Lower leg skin (tissue), 4 donors: ENCODE results near the gene GTPBP2. TPM values are rescaled to one million over a fixed set of nuclear protein-coding genes. Genes with fewer than 3 reads are reported as not detected.

Experiments
- DNase-seq, 2 donors: peaks; one replicate each; pipeline ENCODE4 v3.0.0-alpha.2; 2019; ENCODE audit warnings: low spot score in 2 of 2
- H3K4me3 ChIP-seq: fragments of 200-600 bp; sonication (generic); 2 replicates; pipeline ENCODE4 v1.5.1; 2017; ENCODE audit warnings: mild to moderate bottlenecking, low read depth; ENCODE audit not compliant: poor library complexity, severe bottlenecking
- CTCF ChIP-seq, 3 donors: fragments of 450-650 bp; IDR thresholded peaks; one replicate each; pipeline ENCODE4 v1.5.1; 2016; ENCODE audit warnings: antibody characterized with exemption in 3 of 3, mild to moderate bottlenecking in 3 of 3, moderate library complexity in 2 of 3
- POLR2A ChIP-seq, 2 donors: fragments of 450-650 bp; IDR thresholded peaks; one replicate each; pipeline ENCODE4 v1.6.1; 2016 to 2017; ENCODE audit warnings: antibody characterized with exemption in 2 of 2, mild to moderate bottlenecking in 1 of 2, moderate library complexity in 1 of 2
- WGBS, 2 donors: methylation state at CpG; one replicate each; pipeline ENCODE4 v1.1.5; 2018; 5-methylcytosine and 5-hydroxymethylcytosine counted together
- intact Hi-C: fragments of 100-400 bp; cut with DNase I; formaldehyde crosslinking; loops from one replicate; pipeline ENCODE4 v1.15.0; 2023; ENCODE audit warnings: low total_unique reads
- total RNA-seq, 4 donors: library from RNA; depleted of rRNA; stranded (reverse); fragments of >200 nt; gene quantifications; one replicate each; pipeline ENCODE4 v1.1.0, GENCODE V29; 2016

Gene GTPBP2
- total RNA-seq, 4 donors from 2014 or later, result 31.1 to 39.9 (median 36.0) TPM

DNA sequence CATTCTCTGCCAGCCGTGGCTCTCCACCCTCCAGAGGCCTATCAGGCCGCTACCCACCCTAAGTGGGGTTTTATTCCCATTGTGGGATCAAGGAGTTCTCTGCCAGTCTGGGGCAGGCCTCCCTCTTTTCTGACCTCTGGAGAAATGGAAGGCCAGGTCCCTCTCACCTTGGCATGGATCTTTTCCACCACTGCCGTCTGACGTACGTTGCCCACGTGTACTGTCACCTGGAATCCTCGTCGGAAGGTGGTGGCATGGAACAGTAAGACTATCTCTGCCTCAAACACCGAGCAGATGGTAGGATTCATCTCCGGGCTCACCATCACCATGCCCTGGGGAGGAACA lies 7.3 kb downstream of the GTPBP2 start:
- TF ChIP-seq POLR2A (IDR thresholded peaks at IDR 0.05), result no peak
- TF ChIP-seq CTCF (IDR thresholded peaks at IDR 0.05), result no peak
- 94 to 95% methylated on average over 10 of the region's 10 CpGs for WGBS, 2 donors
- no peak overlapping the region for H3K4me3 ChIP-seq
- peak in 1 of 2 donors; percentile 48 for DNase-seq
- intact Hi-C loops, result no loop called here

GRCh38 chr6:43621078-43621835 lies 7.8 kb downstream of the GTPBP2 start:
- 91 to 95% methylated on average over 12 of the region's 12 CpGs for WGBS, 2 donors

DNA sequence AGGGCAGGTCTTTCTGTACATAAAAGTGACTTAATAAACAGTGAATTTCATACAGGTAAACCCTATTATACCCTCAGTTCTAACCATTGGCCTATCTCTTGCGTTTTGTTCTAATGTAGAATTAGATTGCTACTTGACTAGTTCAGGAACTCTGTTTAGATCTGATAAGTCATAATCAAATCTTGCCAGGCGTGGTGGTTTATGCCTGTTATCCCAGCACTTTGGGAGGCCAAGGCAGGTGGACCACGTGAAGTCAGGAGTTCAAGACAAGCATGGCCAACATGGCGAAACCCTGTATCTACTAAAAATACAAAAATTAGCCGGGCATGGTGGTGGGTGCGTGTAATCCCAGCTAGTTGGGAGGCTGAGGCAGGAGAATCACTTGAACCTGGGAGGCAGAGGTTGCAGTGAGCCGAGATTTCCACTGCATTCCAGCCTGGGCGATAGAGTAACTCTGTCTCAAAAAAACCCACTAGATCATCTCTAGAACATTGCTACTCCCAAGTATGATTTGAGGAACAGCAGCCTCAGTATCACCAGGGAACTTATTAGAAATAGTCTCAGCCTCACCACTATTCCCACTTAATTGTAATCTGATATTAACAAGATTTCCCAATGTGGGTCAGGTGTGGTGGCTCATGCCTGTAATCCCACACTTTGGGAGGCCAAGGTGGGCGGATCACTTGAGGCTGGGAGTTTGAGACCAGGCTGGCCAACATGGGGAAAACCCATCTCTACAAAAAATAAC lies 12.2 kb downstream of the GTPBP2 start:
- H3K4me3 ChIP-seq, result no peak overlapping the region
- 91 to 92% methylated on average over 9 of the region's 9 CpGs for WGBS, 2 donors
- no peak for TF ChIP-seq CTCF (IDR thresholded peaks at IDR 0.05)
- TF ChIP-seq POLR2A (IDR thresholded peaks at IDR 0.05), result no peak
- peak in 1 of 2 donors; percentile 28 for DNase-seq
- intact Hi-C loops, result no loop called here

More at GRCh38 chr6:43621078-43621835, 7.8 kb downstream of the GTPBP2 start:
- DNase-seq, result peak in 1 of 2 donors; percentile 78
- intact Hi-C loops, result no loop called here
- no peak overlapping the region for H3K4me3 ChIP-seq
- TF ChIP-seq CTCF (IDR thresholded peaks at IDR 0.05) (no peak), POLR2A (IDR thresholded peaks at IDR 0.05) (no peak)

- 70 to 73% methylated on average over 3 of the region's 3 CpGs for WGBS, 2 donors
- no peak for TF ChIP-seq POLR2A (IDR thresholded peaks at IDR 0.05)
- TF ChIP-seq CTCF (IDR thresholded peaks at IDR 0.05), result no peak
Measured at GRCh38 chr6:43614396-43614730, 14.7 kb downstream of the GTPBP2 start.

GRCh38 chr6:43613721-43614395 lies 15.2 kb downstream of the GTPBP2 start:
- TF ChIP-seq POLR2A (IDR thresholded peaks at IDR 0.05), result no peak
- no peak for TF ChIP-seq CTCF (IDR thresholded peaks at IDR 0.05)
- H3K4me3 ChIP-seq, result no peak overlapping the region
- intact Hi-C loops, result no loop called here
- WGBS, 2 donors, result 80 to 91% methylated on average over 6 of the region's 6 CpGs
- no peak for DNase-seq

More at GRCh38 chr6:43614396-43614730, 14.7 kb downstream of the GTPBP2 start:
- H3K4me3 ChIP-seq, result no peak overlapping the region
- intact Hi-C loops, result no loop called here
- peak in 1 of 2 donors; percentile 43 for DNase-seq
